Stimulated activated CD8-positive, alpha-beta memory T cell treated with anti-CD3 and anti-CD28 coated beads, Interleukin-4, amount 100 ng/mL, for 48 hours (primary cell): ENCODE results near the gene CPA1.
"Not testable (repeated sequence)": the region's sequence is repeated elsewhere in the genome, so short reads cannot be mapped to it uniquely, and the experiment has no call there.

ENCODE experiments used
- DNase-seq: peaks from one replicate; pipeline ENCODE4 v3.0.0-alpha.2; 2020

The CPA1 gene

GRCh38 chr7:130374507-130374906, 5.8 kb upstream of the CPA1 start:
- DNase-seq = no peak

- DNase-seq = not testable (repeated sequence)
Observed at GRCh38 chr7:130376461-130376860, 3.8 kb upstream of the CPA1 start.

- no peak for DNase-seq
Observed at GRCh38 chr7:130377178-130377577, 3.1 kb upstream of the CPA1 start.

- DNase-seq = no peak
Observed at GRCh38 chr7:130379019-130379418, 1.3 kb upstream of the CPA1 start.

GRCh38 chr7:130379532-130379920, 768 bp upstream of the CPA1 start:
- DNase-seq = no peak

- peak; percentile 1 for DNase-seq
Observed at GRCh38 chr7:130380861-130381455, 664 bp downstream of the CPA1 start.

GRCh38 chr7:130381468-130382312, 1.4 kb downstream of the CPA1 start:
- DNase-seq = no peak

GRCh38 chr7:130383187-130383980, 3.1 kb downstream of the CPA1 start:
- no peak for DNase-seq

- DNase-seq = no peak
Observed at GRCh38 chr7:130384371-130384801, 4.1 kb downstream of the CPA1 start.

- no peak for DNase-seq
Observed at GRCh38 chr7:130384841-130385599, 4.7 kb downstream of the CPA1 start.

GRCh38 chr7:130385600-130386066, 5.3 kb downstream of the CPA1 start:
- DNase-seq = no peak

- DNase-seq = no peak
Observed at GRCh38 chr7:130386876-130387275, 6.6 kb downstream of the CPA1 start.

- no peak for DNase-seq
Observed at GRCh38 chr7:130387306-130387627, 7.0 kb downstream of the CPA1 start.

- DNase-seq = no peak
Observed at GRCh38 chr7:130387628-130388403, 7.5 kb downstream of the CPA1 start.

GRCh38 chr7:130388671-130389070, 8.4 kb downstream of the CPA1 start:
- no peak for DNase-seq

GRCh38 chr7:130390486-130390885, 10.2 kb downstream of the CPA1 start:
- no peak for DNase-seq

- DNase-seq = no peak
Observed at GRCh38 chr7:130393101-130393561, 12.8 kb downstream of the CPA1 start.

- DNase-seq = no peak
Observed at GRCh38 chr7:130393841-130394411, 13.6 kb downstream of the CPA1 start.

GRCh38 chr7:130394421-130395195, 14.3 kb downstream of the CPA1 start:
- peak; percentile 45 for DNase-seq

- no peak for DNase-seq
Observed at GRCh38 chr7:130395421-130395820, 15.1 kb downstream of the CPA1 start.

GRCh38 chr7:130396109-130396508, 15.8 kb downstream of the CPA1 start:
- no peak for DNase-seq
